Mesodermal cell (in vitro differentiated cells): ENCODE measurements around the gene PFDN1.

Source experiments
- H3K27ac ChIP-seq: 2 replicates; pipeline ENCODE4 v1.7.0; 2013; ENCODE audit warnings: mild to moderate bottlenecking, low read depth, low read length, moderate library complexity; ENCODE audit not compliant: severe bottlenecking
- H3K36me3 ChIP-seq: 2 replicates; pipeline ENCODE4 v1.7.1; 2013; ENCODE audit warnings: mild to moderate bottlenecking, low read length, moderate library complexity; ENCODE audit not compliant: control insufficient read depth, insufficient read depth
- H3K4me1 ChIP-seq: one replicate; pipeline ENCODE4 v1.7.1; 2013; ENCODE audit warnings: mild to moderate bottlenecking, low read length; ENCODE audit not compliant: insufficient read depth, control insufficient read depth, poor library complexity, severe bottlenecking
- H3K4me3 ChIP-seq: 2 replicates; pipeline ENCODE4 v1.7.0; 2013; ENCODE audit warnings: low read length, control low read depth, mild to moderate bottlenecking; ENCODE audit not compliant: insufficient read depth, poor library complexity, severe bottlenecking; ENCODE audit errors: extremely low read depth
- H3K9me3 ChIP-seq: 2 replicates; pipeline ENCODE4 v1.7.1; 2013; ENCODE audit warnings: mild to moderate bottlenecking, low read length, moderate library complexity; ENCODE audit not compliant: control insufficient read depth
- WGBS, 2 experiments: methylation state at CpG; one replicate each; pipeline ENCODE4 v1.1.5; 2013; ENCODE audit warnings: missing lambda C conversion rate in 2 of 2; ENCODE audit not compliant: insufficient coverage in 2 of 2; 5-methylcytosine and 5-hydroxymethylcytosine counted together

Gene PFDN1

GRCh38 chr5:140260089-140260656 lies 42.7 kb downstream of the PFDN1 start:
- Histone ChIP-seq H3K9me3 (no peaks in the 10 kb centered on the region), H3K4me1 (peaks cover 26% of the 10 kb centered on the region), H3K4me3 (no peak overlapping the region), H3K27ac (no peak overlapping the region), H3K36me3 (peaks cover 46% of the 10 kb centered on the region)
- WGBS, 2 experiments: no CpG with 5 or more reads among the region's 2 CpGs

DNA sequence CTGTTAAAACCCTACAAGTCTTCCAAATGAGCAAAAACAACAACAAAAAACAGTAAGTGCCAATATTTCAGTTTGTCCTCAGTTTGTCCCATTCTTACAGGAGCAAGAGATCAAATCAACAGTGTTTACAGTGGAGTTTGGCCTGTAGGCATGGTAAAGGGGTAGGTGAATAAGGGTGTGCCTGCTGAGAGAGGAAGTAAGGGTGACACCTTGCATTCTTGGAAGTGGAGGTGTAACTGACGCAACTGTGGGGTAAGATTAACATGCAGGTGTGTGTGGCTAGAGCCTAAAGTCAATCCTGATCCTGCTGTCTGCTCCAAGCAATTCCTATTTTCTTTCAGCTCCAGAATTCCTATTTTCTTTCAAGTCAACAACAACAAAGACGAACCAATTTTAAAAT lies 43.4 kb downstream of the PFDN1 start:
- H3K36me3 ChIP-seq: peaks cover 46% of the 10 kb centered on the region
- no peak overlapping the region for H3K4me3 ChIP-seq
- no peak overlapping the region for H3K27ac ChIP-seq
- 100% methylated on average over 1 of the region's 2 CpGs; no CpG with 5 or more reads in 1 of the 2 experiments for WGBS, 2 experiments
- H3K4me1 ChIP-seq: peaks cover 33% of the 10 kb centered on the region
- H3K9me3 ChIP-seq: no peaks in the 10 kb centered on the region

DNA sequence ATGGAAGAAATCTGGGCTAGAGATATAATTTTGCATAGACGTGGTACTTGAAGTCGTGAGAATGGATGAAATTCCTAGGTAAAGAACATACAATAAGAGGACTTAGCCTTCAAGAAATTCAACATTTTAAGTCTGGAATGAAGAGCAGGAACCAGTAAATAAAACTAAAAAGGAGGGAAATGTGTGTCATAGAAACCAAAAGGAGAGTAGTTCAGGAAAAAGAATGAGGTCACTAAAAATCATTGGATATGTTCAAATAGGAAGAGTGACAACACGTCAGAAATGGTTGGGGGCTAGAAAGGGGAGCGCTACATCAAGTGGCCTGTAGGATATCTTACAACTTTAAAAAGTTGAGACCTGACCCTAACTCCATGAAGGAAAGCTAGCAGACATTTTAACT lies 44.0 kb downstream of the PFDN1 start:
- 97 to 100% methylated on average over 2 to 3 of the region's 4 CpGs for WGBS, 2 experiments
- H3K9me3 ChIP-seq: no peaks in the 10 kb centered on the region
- H3K36me3 ChIP-seq: peaks cover 48% of the 10 kb centered on the region
- H3K27ac ChIP-seq: no peak overlapping the region
- no peak overlapping the region for H3K4me3 ChIP-seq
- H3K4me1 ChIP-seq: peaks cover 39% of the 10 kb centered on the region

- Histone ChIP-seq H3K27ac (peak overlapping the region; percentile 30), H3K4me3 (no peak overlapping the region), H3K4me1 (peaks cover 48% of the 10 kb centered on the region), H3K9me3 (no peaks in the 10 kb centered on the region), H3K36me3 (peaks cover 56% of the 10 kb centered on the region)
- WGBS, 2 experiments: 88 to 96% methylated on average over 2 to 3 of the region's 3 CpGs
Measured at GRCh38 chr5:140258016-140258415, 44.9 kb downstream of the PFDN1 start.

- Histone ChIP-seq H3K36me3 (peaks cover 53% of the 10 kb centered on the region), H3K4me1 (peaks cover 53% of the 10 kb centered on the region), H3K27ac (no peak overlapping the region), H3K4me3 (no peak overlapping the region), H3K9me3 (no peaks in the 10 kb centered on the region)
- WGBS, 2 experiments: 90 to 96% methylated on average over 5 of the region's 6 CpGs
Measured at GRCh38 chr5:140256726-140257125, 46.2 kb downstream of the PFDN1 start.

GRCh38 chr5:140255460-140256157 lies 47.3 kb downstream of the PFDN1 start:
- peaks cover 52% of the 10 kb centered on the region for H3K4me1 ChIP-seq
- no peak overlapping the region for H3K27ac ChIP-seq
- no peak overlapping the region for H3K4me3 ChIP-seq
- H3K9me3 ChIP-seq: no peaks in the 10 kb centered on the region
- 92 to 100% methylated on average over 3 to 4 of the region's 4 CpGs for WGBS, 2 experiments
- peaks cover 55% of the 10 kb centered on the region for H3K36me3 ChIP-seq

- Histone ChIP-seq H3K4me3 (no peak overlapping the region), H3K27ac (no peak overlapping the region), H3K9me3 (no peaks in the 10 kb centered on the region), H3K36me3 (peaks cover 55% of the 10 kb centered on the region), H3K4me1 (peaks cover 65% of the 10 kb centered on the region)
- WGBS, 2 experiments: 95 to 100% methylated on average over 4 of the region's 4 CpGs
Measured at GRCh38 chr5:140253985-140254384, 48.9 kb downstream of the PFDN1 start.

GRCh38 chr5:140252470-140253126 lies 50.3 kb downstream of the PFDN1 start:
- peak overlapping the region; percentile 87 for H3K27ac ChIP-seq
- 96 to 99% methylated on average over 7 to 9 of the region's 10 CpGs for WGBS, 2 experiments
- H3K9me3 ChIP-seq: no peaks in the 10 kb centered on the region
- H3K4me1 ChIP-seq: peaks cover 64% of the 10 kb centered on the region
- H3K36me3 ChIP-seq: peaks cover 46% of the 10 kb centered on the region
- no peak overlapping the region for H3K4me3 ChIP-seq

GRCh38 chr5:140251527-140251973 lies 51.4 kb downstream of the PFDN1 start:
- no peaks in the 10 kb centered on the region for H3K9me3 ChIP-seq
- no peak overlapping the region for H3K4me3 ChIP-seq
- H3K36me3 ChIP-seq: peaks cover 41% of the 10 kb centered on the region
- H3K4me1 ChIP-seq: peaks cover 69% of the 10 kb centered on the region
- WGBS, 2 experiments: 59 to 70% methylated on average over 3 to 5 of the region's 5 CpGs
- H3K27ac ChIP-seq: peak overlapping the region; percentile 87

GRCh38 chr5:140250386-140250785 lies 52.5 kb downstream of the PFDN1 start:
- Histone ChIP-seq H3K4me3 (no peak overlapping the region), H3K36me3 (peaks cover 37% of the 10 kb centered on the region), H3K9me3 (no peaks in the 10 kb centered on the region), H3K27ac (no peak overlapping the region), H3K4me1 (peaks cover 76% of the 10 kb centered on the region)
- WGBS, 2 experiments: 98 to 100% methylated on average over 5 of the region's 6 CpGs

GRCh38 chr5:140249536-140249935 lies 53.4 kb downstream of the PFDN1 start:
- 94% methylated on average over 3 of the region's 5 CpGs for WGBS, 2 experiments

More at GRCh38 chr5:140249536-140249935, 53.4 kb downstream of the PFDN1 start:
- H3K36me3 ChIP-seq: peaks cover 42% of the 10 kb centered on the region
- peaks cover 78% of the 10 kb centered on the region for H3K4me1 ChIP-seq
- H3K9me3 ChIP-seq: no peaks in the 10 kb centered on the region
- no peak overlapping the region for H3K27ac ChIP-seq
- no peak overlapping the region for H3K4me3 ChIP-seq
